ENCODE results near the gene SLC52A1.
"Not testable (repeated sequence)": the region's sequence is repeated elsewhere in the genome, so short reads cannot be mapped to it uniquely, and the experiment has no call there.

SLC52A1 gene

DNA sequence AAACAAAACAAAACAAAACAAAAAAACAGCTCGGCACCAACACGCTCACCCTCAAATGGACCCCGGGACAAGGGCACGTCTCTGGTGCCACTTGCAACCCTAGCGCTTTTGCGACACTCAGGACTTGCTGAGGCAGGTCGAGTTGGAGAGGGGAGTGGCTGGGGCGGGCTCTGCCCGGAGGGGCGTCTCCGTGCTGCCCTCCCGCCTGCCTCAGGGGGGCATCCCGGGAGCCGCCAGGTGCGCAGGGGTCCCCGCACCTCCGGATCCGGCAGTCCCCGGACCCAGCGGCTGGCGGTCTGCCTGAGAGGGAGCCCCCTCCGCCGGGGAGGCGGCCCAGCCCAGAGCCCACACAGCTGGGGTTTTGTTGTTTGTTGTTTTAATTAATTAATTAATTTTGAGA lies at the start of gene SLC52A1:
SLC52A1 (minus strand) TSS at position 112 of the 400 bp plus-strand sequence. CDS start 820 bp downstream, outside the sequence.
- DNase-seq (ENCODE audit: low spot score), result no peak

DNA sequence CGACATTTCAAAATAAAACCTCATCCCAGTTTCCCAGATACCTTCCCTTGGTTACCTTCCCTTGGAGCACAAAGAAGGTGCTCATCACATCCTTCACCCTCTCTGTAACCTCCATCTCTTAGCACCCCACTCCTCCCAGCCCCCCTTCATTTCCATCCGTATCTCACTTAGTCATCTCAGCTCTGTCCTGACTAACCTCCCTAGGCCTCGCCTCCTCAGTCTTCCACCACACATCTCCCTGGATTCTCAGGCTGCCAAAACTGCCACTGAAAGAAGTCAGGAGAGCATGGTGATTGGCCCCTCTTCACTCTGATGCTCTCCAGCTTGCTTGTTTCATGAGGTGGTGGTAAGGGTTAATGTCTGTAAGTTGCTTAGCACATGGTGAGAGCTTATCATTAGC lies 45.4 kb upstream of the SLC52A1 start:
- no peak for DNase-seq (ENCODE audit: low spot score)

DNA sequence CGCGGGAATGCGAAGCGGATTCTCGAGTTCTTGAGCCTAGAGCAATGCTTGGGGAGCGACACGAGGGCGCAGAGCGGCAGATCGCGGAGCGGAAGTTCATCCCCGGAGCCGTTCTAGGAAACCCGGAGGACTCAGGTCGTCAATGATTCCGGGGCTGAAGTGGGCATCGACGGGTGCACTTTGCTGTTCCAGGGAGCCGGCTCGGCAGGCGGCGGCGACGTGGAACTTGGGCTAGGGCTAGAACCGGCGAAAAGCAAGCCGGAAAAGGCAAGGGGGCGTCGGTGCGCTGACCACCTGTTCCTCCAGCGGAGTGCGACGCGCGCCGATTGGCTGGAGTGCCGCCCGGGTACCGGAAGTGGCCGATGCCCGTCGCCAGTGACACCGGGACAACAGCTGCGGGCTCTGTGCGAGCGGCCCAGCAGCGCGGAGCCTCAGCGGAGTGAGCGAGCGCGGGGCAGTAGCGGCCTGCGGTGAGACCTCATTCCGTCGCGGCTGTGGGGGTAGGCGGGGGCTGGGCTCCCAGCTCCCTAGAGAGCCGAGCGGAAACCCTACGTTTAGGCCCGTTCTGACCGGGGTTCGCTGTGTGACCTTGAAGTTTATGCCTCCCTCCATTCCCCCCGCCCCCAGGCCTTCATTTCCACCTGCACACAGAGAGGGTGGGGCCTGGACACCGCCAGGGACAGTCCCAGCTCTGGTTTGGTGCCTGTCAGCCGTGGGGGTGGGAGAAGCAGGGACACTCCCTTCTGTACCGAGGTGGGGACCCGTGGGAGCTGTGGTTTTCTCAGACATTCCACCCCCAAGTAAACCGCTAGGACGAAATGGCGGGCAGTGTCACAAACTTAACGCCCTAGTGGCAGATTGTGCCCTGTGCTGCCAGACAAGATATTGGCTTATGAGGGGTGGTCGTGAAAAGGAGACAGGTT lies 43.1 kb upstream of the SLC52A1 start, which contains the start of gene ZFP3:
ZFP3 (plus strand) TSS at position 362 of the 923 bp plus-strand sequence. CDS start 13,038 bp downstream, outside the sequence.
- peak; percentile 68 for DNase-seq (ENCODE audit: low spot score)

DNA sequence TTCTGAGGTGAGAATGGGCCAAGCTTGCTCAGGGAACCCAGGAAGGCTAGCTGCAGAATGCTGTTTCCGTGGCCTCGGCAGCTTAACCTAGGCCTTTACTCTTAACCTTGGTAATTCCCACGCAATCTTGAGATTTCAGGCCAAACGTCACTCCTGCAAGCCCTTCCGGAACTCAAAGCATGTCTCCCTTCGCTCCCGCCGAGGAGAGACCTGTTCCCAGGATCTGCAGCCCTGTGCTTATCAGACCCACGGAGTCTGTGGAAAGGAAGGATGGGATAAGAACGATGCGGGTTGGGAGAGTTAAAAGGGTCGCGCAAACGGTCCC lies 42.5 kb upstream of the SLC52A1 start:
- DNase-seq (ENCODE audit: low spot score), result no peak

DNA sequence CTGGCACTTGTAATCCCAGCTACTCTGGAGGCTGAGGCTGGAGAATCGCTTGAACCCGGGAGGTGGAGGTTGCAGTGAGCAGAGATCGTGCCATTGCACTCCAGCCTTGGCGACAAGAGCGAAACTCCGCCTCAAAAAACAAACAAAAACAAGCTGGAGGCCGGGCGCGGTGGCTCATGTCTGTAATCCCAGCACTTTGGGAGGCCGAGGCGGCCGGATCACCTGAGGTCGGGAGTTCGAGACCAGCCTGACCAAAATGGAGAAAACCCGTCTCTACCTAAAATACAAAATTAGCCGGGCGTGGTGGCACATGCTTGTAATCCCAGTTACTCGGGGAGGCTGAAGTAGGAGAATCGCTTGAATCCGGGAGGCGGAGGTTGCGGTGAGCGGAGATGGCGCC lies 42.0 kb upstream of the SLC52A1 start:
- DNase-seq (ENCODE audit: low spot score), result not testable (repeated sequence)

DNA sequence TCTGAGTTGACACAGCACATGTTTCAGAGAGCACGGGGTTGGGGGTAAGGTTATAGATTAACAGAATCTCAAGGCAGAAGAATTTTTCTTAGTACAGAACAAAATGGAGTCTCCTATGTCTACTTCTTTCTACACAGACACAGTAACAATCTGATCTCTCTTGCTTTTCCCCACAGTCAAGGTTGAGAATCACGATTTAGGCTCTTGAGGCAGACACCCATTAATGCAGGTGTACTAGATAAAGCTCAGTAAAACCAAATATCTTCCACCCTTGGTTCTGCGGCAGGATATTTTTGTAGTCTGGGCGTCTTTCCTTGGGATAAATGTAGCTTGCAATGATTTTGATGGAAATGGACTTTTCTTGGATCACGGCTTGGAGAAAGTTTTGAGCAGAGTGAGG lies 40.2 kb upstream of the SLC52A1 start:
- not testable (repeated sequence) for DNase-seq (ENCODE audit: low spot score)

DNA sequence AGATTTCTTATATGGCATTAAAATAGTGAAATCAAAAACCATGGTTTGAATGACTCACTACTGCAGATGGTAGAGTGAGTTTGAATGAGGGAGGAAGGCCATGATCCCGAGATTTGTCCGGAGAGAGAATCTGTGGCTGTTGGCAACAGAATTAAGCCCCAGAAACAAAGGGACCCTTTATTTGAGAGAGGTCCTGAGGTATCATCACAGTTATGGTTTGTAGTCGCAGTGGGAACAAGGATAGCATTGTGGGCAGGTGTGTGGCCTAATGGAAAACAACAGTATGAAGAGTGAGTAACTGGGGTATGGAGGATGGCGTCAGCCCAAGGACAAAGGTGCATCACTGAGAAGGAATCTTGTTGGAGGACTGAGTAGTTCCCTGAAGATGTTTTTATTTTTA lies 34.5 kb upstream of the SLC52A1 start:
- DNase-seq (ENCODE audit: low spot score), result no peak

DNA sequence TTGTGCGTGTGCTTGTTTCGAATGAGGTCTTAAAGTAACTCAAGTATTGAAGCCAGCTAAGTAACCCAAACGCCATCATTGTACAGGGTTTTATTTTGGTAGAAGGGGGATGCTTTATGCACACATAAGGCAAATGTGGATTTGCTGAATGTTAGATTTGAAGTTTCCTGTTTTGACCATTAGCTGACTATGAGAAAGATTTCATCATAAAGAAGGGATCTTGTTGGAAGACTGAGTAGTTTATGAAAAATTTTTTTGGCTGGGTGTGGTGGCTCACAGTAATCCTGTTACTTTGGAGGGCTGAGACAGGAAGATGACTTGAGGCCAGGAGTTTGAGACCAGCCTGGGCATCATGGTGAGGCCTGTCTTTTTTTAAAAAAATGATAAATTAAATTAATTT lies 33.0 kb upstream of the SLC52A1 start:
- DNase-seq (ENCODE audit: low spot score), result no peak

DNA sequence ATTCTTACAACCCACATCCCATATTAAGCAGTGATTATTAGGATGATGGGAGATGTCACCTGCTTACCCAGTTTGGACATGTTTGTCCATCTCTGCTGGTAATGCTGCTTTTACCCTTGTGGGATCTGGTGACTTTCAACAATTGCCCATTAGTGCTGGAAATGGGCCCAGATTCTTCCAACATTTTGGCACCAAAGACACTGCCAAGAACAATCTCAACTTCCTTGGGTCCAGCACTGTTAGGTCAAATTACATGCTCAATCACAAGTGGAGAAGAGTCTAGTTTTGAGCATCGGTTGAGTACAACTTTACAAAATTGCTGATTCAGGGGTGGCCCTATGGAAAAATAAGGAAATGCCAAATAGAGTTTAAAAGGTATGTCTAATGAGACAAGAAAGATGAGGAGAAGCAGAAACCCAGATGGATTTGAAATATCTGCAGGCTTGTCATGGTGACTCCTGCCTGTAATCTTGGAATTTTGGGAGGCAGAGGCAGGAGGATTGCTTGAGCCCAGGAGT lies 30.1 kb upstream of the SLC52A1 start:
- DNase-seq (ENCODE audit: low spot score), result no peak

DNA sequence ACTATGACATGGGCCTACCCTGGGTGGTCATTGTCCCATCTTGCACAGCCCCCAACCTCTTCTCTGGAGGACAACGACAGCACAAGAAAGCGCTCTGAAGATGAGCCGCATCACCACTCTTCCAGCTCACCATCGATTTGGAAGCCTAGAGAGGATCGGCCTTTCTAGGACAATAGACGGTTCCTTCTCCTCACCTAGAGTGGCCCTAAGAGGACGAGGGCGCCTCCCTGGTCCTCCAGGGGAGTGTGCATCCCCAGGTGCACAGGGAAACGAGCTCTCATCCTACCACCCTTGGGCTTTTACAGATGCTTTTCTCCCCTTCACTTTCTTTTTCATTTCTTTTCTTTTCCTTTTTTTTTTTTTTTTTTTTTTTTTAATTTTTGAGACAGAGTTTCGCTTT lies 20.3 kb upstream of the SLC52A1 start:
- DNase-seq (ENCODE audit: low spot score), result no peak

DNA sequence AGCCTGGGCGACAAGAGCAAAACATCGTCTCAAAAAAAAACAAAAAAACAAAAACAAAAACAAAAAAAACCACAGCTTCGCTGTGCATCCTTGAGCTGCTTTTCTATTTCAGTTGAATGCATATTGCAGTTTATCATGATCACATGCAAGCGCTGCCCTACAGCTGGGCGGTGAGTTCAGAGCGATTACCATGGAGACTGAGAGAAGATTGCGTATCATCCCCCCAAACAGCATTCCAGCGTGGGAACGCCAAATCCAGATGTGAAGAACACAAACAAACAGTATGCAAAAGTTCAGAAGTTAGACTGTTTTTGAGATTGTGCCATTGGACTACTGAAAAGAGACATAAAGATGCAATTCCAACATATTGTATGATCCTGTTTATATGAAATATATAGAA lies 15.1 kb upstream of the SLC52A1 start:
- no peak for DNase-seq (ENCODE audit: low spot score)

DNA sequence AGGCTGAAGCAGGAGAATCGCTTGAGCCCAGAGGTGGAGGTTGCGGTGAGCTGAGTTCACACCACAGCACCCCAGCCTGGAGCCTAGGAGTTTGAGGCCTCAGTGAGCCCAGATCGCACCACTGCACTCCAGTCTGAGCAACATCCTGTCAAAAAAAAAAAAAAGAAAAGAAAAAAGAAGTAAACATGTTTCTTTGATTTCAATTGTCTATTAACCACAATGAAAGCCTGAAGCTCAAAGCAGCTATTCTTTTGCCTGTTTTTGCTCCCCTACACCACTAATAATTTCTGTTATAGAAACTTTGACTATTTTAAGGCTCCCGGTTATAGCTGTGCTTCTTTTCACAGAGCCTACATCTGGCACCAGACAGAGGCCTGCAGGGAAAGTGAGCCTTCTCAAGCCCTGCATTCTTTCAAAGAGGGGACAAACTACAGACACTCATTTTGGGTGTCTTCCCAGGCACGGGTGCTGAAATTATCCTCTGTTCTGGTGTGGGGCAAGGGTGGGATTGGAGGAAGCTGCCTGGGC lies 14.2 kb upstream of the SLC52A1 start:
- no peak for DNase-seq (ENCODE audit: low spot score)

DNA sequence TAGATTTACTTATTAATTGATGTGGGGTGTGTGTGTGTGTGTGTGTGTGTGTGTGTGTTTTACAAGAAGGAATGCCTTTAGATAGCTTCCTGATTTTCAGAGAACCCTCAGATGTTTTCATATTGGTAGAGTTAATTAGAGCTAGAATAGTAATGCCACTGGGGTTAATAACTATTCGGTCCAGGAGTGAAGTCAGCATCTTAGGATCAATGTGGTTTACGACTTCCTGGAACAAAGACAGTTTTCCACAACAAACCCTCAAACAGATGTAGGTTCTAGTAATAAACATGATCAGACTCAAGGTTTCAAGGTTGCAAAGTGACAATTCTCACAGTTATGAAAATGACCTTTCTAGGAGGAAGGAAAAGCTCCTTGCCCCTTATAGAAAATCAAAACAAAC lies 12.2 kb upstream of the SLC52A1 start:
- DNase-seq (ENCODE audit: low spot score), result no peak

DNA sequence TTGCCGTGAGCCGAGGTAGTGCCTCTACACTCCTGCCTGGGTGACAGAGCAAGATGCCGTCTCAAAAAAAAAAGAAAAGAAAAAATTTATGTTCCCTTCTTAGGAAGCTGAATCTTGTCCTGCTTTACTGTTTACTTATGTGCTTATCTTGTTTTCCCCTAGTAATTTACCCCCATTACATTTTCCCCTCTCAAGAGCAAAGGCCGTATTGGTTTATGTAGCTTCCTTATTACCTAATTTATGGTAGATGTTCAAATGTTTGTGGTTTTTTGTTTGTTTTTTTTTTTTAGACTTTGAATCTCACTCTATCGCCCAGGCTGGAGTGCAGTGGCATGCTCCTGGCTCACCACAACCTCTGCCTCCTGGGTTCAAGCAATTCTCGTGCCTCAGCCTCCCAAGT lies 10.3 kb upstream of the SLC52A1 start:
- DNase-seq (ENCODE audit: low spot score), result no peak

DNA sequence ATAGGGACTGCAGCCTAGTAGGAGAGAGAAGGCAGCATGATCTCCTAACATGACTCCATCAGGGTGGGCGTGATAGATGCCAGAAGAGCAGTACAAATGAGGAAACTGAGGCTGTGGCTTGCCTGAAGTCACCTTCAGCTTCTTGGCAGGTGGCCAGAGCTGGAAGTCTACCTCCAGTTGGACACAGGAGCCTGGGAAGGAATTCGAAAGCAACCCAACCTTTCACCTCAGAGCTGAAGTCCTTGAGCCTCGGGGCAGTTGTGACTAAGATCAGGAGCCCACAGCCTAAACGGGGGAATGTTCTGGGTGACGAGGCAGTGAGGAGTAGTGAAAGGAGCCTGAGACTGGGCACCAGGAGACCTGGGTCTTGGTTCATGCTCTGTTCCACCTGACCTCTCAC lies 9.4 kb upstream of the SLC52A1 start:
- no peak for DNase-seq (ENCODE audit: low spot score)

DNA sequence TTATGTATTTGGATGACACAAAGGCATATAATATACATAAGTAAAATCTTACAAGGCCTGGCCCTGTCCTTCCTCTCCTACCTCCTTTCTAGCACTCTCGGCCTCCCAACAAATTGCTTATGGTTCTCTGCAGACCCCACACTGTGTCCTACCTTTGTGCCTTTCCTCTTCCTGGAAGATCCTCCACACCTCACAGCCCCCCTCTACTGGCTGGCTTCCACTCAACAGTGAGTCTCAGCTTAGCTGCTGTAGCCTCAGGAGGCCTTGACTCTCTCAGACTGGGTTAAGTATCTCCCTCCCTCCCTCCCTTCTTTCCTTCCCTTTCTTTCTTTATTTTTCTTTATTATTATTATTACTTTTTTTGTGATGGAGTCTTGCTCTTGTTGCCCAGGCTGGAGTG lies 8.3 kb upstream of the SLC52A1 start:
- no peak for DNase-seq (ENCODE audit: low spot score)

DNA sequence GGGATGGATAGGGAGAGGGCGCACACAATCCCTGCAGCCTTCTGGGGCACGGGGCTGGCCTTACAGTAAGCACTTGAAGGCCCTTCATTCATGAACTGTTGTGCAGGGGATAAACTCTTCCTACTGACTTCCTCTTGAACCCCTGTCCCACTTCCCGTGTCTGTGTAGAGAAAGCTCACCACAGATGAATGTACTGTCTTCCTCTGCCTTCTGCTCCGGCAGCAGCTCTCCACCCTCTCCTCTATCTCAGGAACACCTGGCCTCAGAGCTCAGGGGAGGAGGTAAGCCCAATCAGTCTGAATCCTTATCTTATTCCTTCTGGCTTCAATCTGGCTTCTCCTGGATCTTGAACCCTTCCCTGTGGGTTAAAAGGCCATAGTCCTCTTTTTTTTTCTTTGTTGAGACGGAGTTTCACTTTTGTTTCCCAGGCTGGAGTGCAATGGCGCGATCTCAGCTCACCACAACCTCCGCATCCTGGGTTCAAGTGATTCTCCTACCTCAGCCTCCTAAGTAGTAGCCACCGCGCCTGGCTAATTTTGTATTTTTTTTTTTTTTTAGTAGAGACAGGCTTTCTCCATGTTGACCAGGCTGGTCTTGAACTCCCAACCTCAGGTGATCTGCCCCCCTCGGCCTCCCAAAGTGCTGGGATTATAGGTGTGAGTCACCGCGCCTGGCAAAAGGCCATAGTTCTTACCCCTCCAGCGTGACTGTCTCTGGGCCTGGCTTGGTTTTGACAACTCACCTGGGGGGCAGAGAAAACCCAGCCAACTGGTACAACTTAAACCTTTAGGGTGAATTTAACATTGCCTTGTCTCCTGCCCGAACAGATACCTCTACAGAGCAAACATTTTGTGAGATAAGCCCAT lies 7.2 kb upstream of the SLC52A1 start:
- no peak for DNase-seq (ENCODE audit: low spot score)

DNA sequence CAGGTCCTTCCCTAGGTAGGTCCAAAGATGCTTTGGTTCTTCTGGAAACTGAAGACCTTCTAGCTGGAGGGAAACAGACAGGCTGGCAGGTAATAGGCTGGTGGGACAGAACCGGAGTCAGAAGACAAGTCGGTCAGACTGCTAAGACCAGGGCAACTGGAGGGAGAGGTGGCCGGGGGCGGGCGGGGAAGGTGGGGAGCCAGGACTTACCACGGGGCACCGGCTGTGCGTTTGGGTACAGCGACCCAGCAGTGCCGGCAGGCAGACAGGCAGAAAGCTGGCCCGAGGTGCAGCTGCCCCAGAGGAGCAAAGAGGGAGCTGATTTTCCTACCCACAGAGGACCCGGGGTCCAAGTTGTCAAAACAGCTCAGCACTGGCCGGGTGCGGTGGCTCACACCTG lies 575 bp downstream of the SLC52A1 start:
- DNase-seq (ENCODE audit: low spot score), result no peak

DNA sequence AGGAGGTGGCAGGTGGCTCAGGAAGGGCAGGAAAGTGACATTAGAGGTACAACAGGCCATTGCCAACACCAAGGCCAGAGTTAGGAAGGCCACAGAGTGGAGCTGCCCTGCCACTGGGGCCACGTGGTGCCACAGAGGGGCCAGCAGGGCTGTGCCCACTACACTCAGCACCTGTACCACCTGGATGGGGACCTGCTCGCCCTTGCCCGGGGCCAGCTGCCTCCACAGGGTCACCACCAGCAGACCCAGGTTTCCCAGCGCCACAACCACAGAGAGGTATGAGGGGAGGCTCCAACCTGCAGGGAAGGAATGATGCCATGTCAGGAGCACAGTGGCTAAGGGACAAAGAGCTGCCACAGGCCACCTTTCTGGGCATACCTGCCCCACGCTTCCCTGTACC lies 1.2 kb downstream of the SLC52A1 start:
- DNase-seq (ENCODE audit: low spot score), result no peak

DNA sequence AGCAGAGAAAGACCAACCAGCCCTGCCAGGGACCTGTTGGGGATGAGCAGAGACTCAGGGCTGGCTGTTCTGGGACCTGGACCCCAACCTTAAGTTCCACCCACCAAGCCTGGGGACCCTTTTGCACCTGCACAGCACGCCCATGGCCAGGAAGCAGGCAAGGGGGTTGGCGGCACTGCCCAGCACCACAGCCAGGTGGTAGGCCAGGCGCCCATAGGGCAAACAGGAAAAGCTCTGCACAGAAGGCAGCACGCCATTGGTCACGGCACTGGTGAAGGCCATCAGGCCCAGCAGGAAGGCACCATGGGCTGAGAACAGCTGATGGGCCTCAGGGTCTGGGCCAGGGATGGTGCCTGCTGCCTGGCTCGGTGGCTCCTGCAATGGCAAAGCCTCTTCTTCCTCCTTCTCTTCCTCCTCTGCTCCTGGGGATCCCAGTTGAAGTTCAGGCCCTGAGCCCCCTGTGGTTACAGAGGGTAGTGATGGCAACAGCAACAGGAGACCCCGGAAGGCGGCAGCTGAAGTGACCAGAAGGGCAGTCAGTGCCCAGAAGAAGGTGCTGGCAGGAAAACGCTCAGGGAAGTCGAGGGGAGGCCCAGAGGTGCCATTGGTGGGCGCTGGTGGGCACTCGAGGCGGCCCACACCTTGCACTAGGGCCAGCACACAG lies 1.7 kb downstream of the SLC52A1 start:
- no peak for DNase-seq (ENCODE audit: low spot score)

DNA sequence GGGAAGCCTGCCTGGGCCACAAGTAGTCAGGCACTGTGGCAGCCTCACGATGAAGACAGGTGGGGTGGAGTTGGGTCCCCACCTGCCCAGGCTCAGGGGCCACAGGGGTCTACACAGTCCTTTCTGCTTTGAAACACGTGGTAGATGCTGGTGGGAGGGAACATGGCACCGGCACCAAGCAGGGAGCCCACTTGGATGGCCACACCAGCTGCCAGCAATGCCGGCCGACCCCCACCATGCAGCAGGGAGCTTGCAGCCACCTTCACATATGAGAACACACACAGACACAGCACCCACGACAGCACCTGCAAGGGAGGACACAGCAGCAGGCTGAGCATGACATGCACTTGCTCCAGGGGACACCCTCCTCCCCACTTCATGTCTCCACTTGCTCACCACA lies 2.4 kb downstream of the SLC52A1 start:
- DNase-seq (ENCODE audit: low spot score), result no peak
